HEK293 (cell line): ENCODE measurements around the gene GRB14.
"Not testable (repeated sequence)": the region's sequence is repeated elsewhere in the genome, so short reads cannot be mapped to it uniquely, and the experiment has no call there.

ENCODE experiments used
- ZNF133 ChIP-seq: fragments of 450-650 bp; formaldehyde crosslinking; IDR thresholded peaks from 2 replicates; pipeline ENCODE4 v1.5.1; 2016; ENCODE audit warnings: missing biosample characterization, missing genetic modification characterization
- ZNF302 ChIP-seq: fragments of 450-650 bp; formaldehyde crosslinking; IDR thresholded peaks from 2 replicates; pipeline ENCODE4 v1.5.1; 2016; ENCODE audit warnings: missing biosample characterization, missing genetic modification characterization, low read depth
- ZNF350 ChIP-seq: fragments of 450-650 bp; formaldehyde crosslinking; IDR thresholded peaks from 2 replicates; pipeline ENCODE4 v1.5.0; 2017; ENCODE audit warnings: missing biosample characterization, mild to moderate bottlenecking, missing genetic modification characterization
- ZNF366 ChIP-seq: fragments of 450-650 bp; formaldehyde crosslinking; conservative IDR thresholded peaks from 2 replicates; pipeline ENCODE4 v1.5.1; 2016; ENCODE audit warnings: missing biosample characterization, missing genetic modification characterization
- ZNF391 ChIP-seq: fragments of 450-650 bp; formaldehyde crosslinking; IDR thresholded peaks from 2 replicates; pipeline ENCODE4 v1.5.1; 2016; ENCODE audit warnings: low read depth, missing biosample characterization, missing genetic modification characterization, borderline replicate concordance
- ZNF501 ChIP-seq: fragments of 450-650 bp; formaldehyde crosslinking; IDR thresholded peaks from 2 replicates; pipeline ENCODE4 v1.5.1; 2016; ENCODE audit warnings: missing biosample characterization, missing genetic modification characterization
- ZNF626 ChIP-seq: fragments of 450-650 bp; sonication (Bioruptor Pico); formaldehyde crosslinking; IDR thresholded peaks from 2 replicates; pipeline ENCODE4 v1.5.1; 2018; ENCODE audit warnings: missing biosample characterization, missing genetic modification characterization, inconsistent platforms
- ZNF701 ChIP-seq: fragments of 450-650 bp; formaldehyde crosslinking; IDR thresholded peaks from 2 replicates; pipeline ENCODE4 v1.5.1; 2016; ENCODE audit warnings: missing biosample characterization, missing genetic modification characterization
- TF ChIP-seq, protein P1 (sequence below): fragments of 450-650 bp; formaldehyde crosslinking; IDR thresholded peaks from 2 replicates; pipeline ENCODE4 v1.5.1; 2016; ENCODE audit warnings: missing biosample characterization, missing genetic modification characterization

DNA sequence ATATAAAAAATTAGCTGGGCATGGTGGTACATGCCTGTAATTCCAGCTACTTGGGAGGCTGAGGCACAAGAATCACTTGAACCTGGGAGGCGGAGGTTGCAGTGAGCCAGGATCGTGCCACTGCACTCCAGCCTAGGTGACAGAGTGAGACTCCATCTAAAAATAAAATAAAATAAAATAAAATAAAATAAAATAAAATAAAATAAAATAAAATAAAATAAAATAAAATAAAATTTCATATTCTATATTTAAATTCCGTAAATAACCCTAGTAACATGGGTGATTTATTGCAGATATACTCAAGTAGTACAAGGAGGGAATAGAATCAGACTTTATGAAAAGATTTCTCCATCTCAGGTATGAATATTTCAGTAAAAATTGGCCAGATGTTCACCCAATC is 71.6 kb downstream of the GRB14 start:
- TF ChIP-seq ZNF133 (tag by site-specific recombination); ZNF701 (tag by site-specific recombination); ZNF626; ZNF350; ZNF501; ZNF391 (tag by site-specific recombination); ZNF366 (tag by site-specific recombination); ZNF302 (tag by site-specific recombination): not testable (repeated sequence)
- TF ChIP-seq, protein P1, sequence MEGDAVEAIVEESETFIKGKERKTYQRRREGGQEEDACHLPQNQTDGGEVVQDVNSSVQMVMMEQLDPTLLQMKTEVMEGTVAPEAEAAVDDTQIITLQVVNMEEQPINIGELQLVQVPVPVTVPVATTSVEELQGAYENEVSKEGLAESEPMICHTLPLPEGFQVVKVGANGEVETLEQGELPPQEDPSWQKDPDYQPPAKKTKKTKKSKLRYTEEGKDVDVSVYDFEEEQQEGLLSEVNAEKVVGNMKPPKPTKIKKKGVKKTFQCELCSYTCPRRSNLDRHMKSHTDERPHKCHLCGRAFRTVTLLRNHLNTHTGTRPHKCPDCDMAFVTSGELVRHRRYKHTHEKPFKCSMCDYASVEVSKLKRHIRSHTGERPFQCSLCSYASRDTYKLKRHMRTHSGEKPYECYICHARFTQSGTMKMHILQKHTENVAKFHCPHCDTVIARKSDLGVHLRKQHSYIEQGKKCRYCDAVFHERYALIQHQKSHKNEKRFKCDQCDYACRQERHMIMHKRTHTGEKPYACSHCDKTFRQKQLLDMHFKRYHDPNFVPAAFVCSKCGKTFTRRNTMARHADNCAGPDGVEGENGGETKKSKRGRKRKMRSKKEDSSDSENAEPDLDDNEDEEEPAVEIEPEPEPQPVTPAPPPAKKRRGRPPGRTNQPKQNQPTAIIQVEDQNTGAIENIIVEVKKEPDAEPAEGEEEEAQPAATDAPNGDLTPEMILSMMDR, result not testable (repeated sequence)
